IMR-90 (cell line): ENCODE measurements around the gene EIF5A. TPM values are rescaled to one million over a fixed set of nuclear protein-coding genes. Genes with fewer than 3 reads are reported as not detected.

Experiments
- ATAC-seq: fragments of 200-7000 bp; cut with Tn5 transposase; 2 replicates; pipeline ENCODE4 v1.9.1; 2020; ENCODE audit warnings: low read depth, mild to moderate bottlenecking, moderate library complexity
- BruUV-seq: library from RNA; stranded (reverse); fragments of 400-500 nt; replicated peaks from 2 replicates; lab custom pipeline; 2021; lab: Mats Ljungman, UMichigan
- CTCF ChIA-PET: fragments of 300-600 bp; formaldehyde crosslinking; extraction: SDS; loops from one replicate; lab custom pipeline; 2021; ENCODE audit warnings: antibody characterized with exemption; lab: Yijun Ruan, JAX
- POLR2A ChIA-PET: fragments of 300-600 bp; sonication (Branson Sonifier 250); formaldehyde crosslinking; loops from one replicate; lab custom pipeline; 2022; ENCODE audit warnings: antibody characterized with exemption; ENCODE audit not compliant: unreplicated experiment; lab: Charles Lee
- DNase-seq: peaks from one replicate; pipeline ENCODE4 v3.0.0; 2013
- H2AFZ ChIP-seq: replicated peaks from 2 replicates; pipeline ENCODE3; 2013; ENCODE audit warnings: low read length, mild to moderate bottlenecking; ENCODE audit not compliant: poor library complexity
- H2AK5ac ChIP-seq: 2 replicates; pipeline ENCODE4 v1.6.1; 2013; ENCODE audit warnings: low read depth, low read length, inconsistent platforms
- H2AK9ac ChIP-seq: replicated peaks from 2 replicates; pipeline ENCODE3; 2013; ENCODE audit warnings: mild to moderate bottlenecking, low read depth, low read length, moderate library complexity; ENCODE audit not compliant: poor library complexity
- H2BK120ac ChIP-seq: 2 replicates; pipeline ENCODE4 v1.6.1; 2013; ENCODE audit warnings: low read depth, low read length, inconsistent platforms
- H2BK15ac ChIP-seq: 3 replicates; pipeline ENCODE4 v1.6.1; 2013; ENCODE audit warnings: low read depth, low read length, inconsistent platforms
- H2BK20ac ChIP-seq: 2 replicates; pipeline ENCODE4 v1.6.1; 2013; ENCODE audit warnings: low read depth, mild to moderate bottlenecking, inconsistent platforms, low read length, moderate library complexity
- H2BK5ac ChIP-seq: 2 replicates; pipeline ENCODE4 v1.6.1; 2013; ENCODE audit warnings: mild to moderate bottlenecking, low read depth, low read length, inconsistent platforms; ENCODE audit not compliant: poor library complexity, severe bottlenecking
- H3K14ac ChIP-seq: replicated peaks from 2 replicates; pipeline ENCODE4 v1.6.1; 2013; ENCODE audit warnings: low read depth, low read length, inconsistent platforms
- H3K18ac ChIP-seq: 2 replicates; pipeline ENCODE4 v1.6.1; 2013; ENCODE audit warnings: low read depth, low read length, control low read depth
- H3K23ac ChIP-seq: 2 replicates; pipeline ENCODE4 v1.6.1; 2013; ENCODE audit warnings: low read depth, low read length, inconsistent platforms
- H3K27ac ChIP-seq: 2 replicates; pipeline ENCODE4 v1.5.1; 2013; ENCODE audit warnings: mild to moderate bottlenecking, control low read depth, low read length; ENCODE audit not compliant: insufficient read depth
- H3K27me3 ChIP-seq: 2 replicates; pipeline ENCODE4 v1.6.1; 2013; ENCODE audit warnings: low read length; ENCODE audit not compliant: control insufficient read depth, insufficient read depth
- H3K36me3 ChIP-seq: 2 replicates; pipeline ENCODE4 v1.6.1; 2013; ENCODE audit warnings: low read length, mixed read lengths; ENCODE audit not compliant: control insufficient read depth, insufficient read depth
- H3K4ac ChIP-seq: 2 replicates; pipeline ENCODE4 v1.6.1; 2013; ENCODE audit warnings: low read depth, low read length, inconsistent platforms
- H3K4me1 ChIP-seq: 2 replicates; pipeline ENCODE4 v1.6.1; 2013; ENCODE audit warnings: low read length, mixed read lengths; ENCODE audit not compliant: control insufficient read depth, insufficient read depth
- H3K4me2 ChIP-seq: 2 replicates; pipeline ENCODE4 v1.6.1; 2013; ENCODE audit warnings: low read depth, mild to moderate bottlenecking, control low read depth, low read length, moderate library complexity
- H3K4me3 ChIP-seq: 2 replicates; pipeline ENCODE4 v1.5.1; 2013; ENCODE audit warnings: low read depth, mild to moderate bottlenecking, control low read depth, low read length, moderate library complexity; ENCODE audit not compliant: insufficient read depth
- H3K56ac ChIP-seq: 2 replicates; pipeline ENCODE4 v1.6.1; 2013; ENCODE audit warnings: low read length, inconsistent platforms; ENCODE audit not compliant: insufficient read depth; ENCODE audit errors: extremely low read depth
- H3K79me1 ChIP-seq, 2 experiments: 2 replicates each; pipeline ENCODE4 v1.6.1; 2013; ENCODE audit warnings: low read length in 2 of 2, inconsistent platforms in 1 of 2, low read depth in 1 of 2
- H3K9ac ChIP-seq: 2 replicates; pipeline ENCODE4 v1.6.1; 2013; ENCODE audit warnings: low read depth, low read length, control low read depth
- H3K9me1 ChIP-seq: 2 replicates; pipeline ENCODE4 v1.6.1; 2013; ENCODE audit warnings: low read length, inconsistent platforms; ENCODE audit not compliant: insufficient read depth
- H3K9me3 ChIP-seq: 2 replicates; pipeline ENCODE4 v1.6.1; 2013; ENCODE audit warnings: low read length; ENCODE audit not compliant: control insufficient read depth, insufficient read depth
- H4K20me1 ChIP-seq: 2 replicates; pipeline ENCODE4 v1.6.1; 2013; ENCODE audit warnings: low read length, inconsistent platforms; ENCODE audit not compliant: insufficient read depth
- H4K5ac ChIP-seq: 2 replicates; pipeline ENCODE4 v1.6.1; 2013; ENCODE audit warnings: mild to moderate bottlenecking, low read depth, low read length, control low read depth
- H4K8ac ChIP-seq, 2 experiments: 2 replicates each; pipeline ENCODE4 v1.6.1; 2013; ENCODE audit warnings: low read depth in 2 of 2, low read length in 2 of 2, control low read depth in 1 of 2, inconsistent platforms in 1 of 2
- H4K91ac ChIP-seq: 2 replicates; pipeline ENCODE4 v1.6.1; 2013; ENCODE audit warnings: low read depth, low read length, inconsistent platforms; ENCODE audit not compliant: insufficient read depth
- BHLHE40 ChIP-seq: fragments of 150-350 bp; IDR thresholded peaks from 2 replicates; pipeline ENCODE4 v1.6.1; 2016; ENCODE audit warnings: mild to moderate bottlenecking, low read depth, low read length
- CEBPB ChIP-seq: IDR thresholded peaks from 2 replicates; pipeline ENCODE4 v1.6.1; 2012; ENCODE audit warnings: low read depth, low read length, improper control_type of control experiment
- FOS ChIP-seq: fragments of 150-350 bp; IDR thresholded peaks from 2 replicates; pipeline ENCODE4 v1.6.1; 2016; ENCODE audit warnings: low read depth, low read length
- MAFK ChIP-seq: IDR thresholded peaks from 2 replicates; pipeline ENCODE4 v1.6.1; 2012; ENCODE audit warnings: low read depth, low read length, improper control_type of control experiment
- MAZ ChIP-seq: IDR thresholded peaks from 2 replicates; pipeline ENCODE4 v1.6.1; 2012; ENCODE audit warnings: low read depth, mild to moderate bottlenecking, low read length, improper control_type of control experiment, moderate library complexity, borderline replicate concordance
- NFE2L2 ChIP-seq: fragments of 150-350 bp; IDR thresholded peaks from 2 replicates; pipeline ENCODE4 v1.6.1; 2016; ENCODE audit warnings: low read depth, mild to moderate bottlenecking, low read length
- RAD21 ChIP-seq: IDR thresholded peaks from 2 replicates; pipeline ENCODE4 v1.6.1; 2012; ENCODE audit warnings: low read length, improper control_type of control experiment
- RCOR1 ChIP-seq: IDR thresholded peaks from 2 replicates; pipeline ENCODE4 v1.6.1; 2012; ENCODE audit warnings: mild to moderate bottlenecking, low read length, improper control_type of control experiment; ENCODE audit not compliant: insufficient replicate concordance
- SMC3 ChIP-seq: fragments of 150-350 bp; IDR thresholded peaks from 2 replicates; pipeline ENCODE4 v1.6.1; 2016; ENCODE audit warnings: low read depth, mild to moderate bottlenecking, antibody characterized with exemption, low read length, moderate library complexity
- USF2 ChIP-seq: fragments of 150-350 bp; IDR thresholded peaks from 2 replicates; pipeline ENCODE4 v1.6.1; 2017; ENCODE audit warnings: mild to moderate bottlenecking, antibody characterized with exemption, low read length, low read depth
- WGBS, 2 experiments: methylation state at CpG; one replicate each; pipeline versions ENCODE4 v1.1.5 to v1.1.7; 2013; ENCODE audit warnings: missing lambda C conversion rate in 2 of 2; ENCODE audit not compliant: insufficient read length in 1 of 2; ENCODE audit errors: extremely low coverage in 2 of 2; 5-methylcytosine and 5-hydroxymethylcytosine counted together
- dilution Hi-C: fragments of 300-500 bp; cut with HindIII; formaldehyde crosslinking; loops from one replicate; pipeline ENCODE4 v1.14.3; 2018; ENCODE audit warnings: low sequenced_read_pairs; ENCODE audit not compliant: unreplicated experiment
- in situ Hi-C: fragments of 300-500 bp; cut with MboI; formaldehyde crosslinking; loops from 3 replicates; pipeline ENCODE4 v1.14.3; 2019; ENCODE audit warnings: low sequenced_read_pairs, inconsistent platforms, mixed read lengths
- intact Hi-C: fragments of 100-400 bp; cut with micrococcal nuclease; formaldehyde crosslinking; loops from 2 replicates; pipeline ENCODE4 v1.10.0; 2022
- polyA plus RNA-seq, 3 experiments: library from polyadenylated mRNA; depleted of rRNA; stranded (reverse); fragments of >200 nt; gene quantifications; 2 replicates each; pipeline ENCODE4 v1.2.3, GENCODE V29; 2012; ENCODE audit warnings: low replicate concordance in 1 of 3
- total RNA-seq: library from RNA; depleted of rRNA; stranded (reverse); fragments of >200 nt; gene quantifications from 2 replicates; pipeline ENCODE4 v1.2.3, GENCODE V29; 2012
- TF ChIP-seq, protein P1 (sequence below): conservative IDR thresholded peaks from 2 replicates; pipeline ENCODE4 v1.5.1; 2012; ENCODE audit warnings: mild to moderate bottlenecking, low read depth, low read length, improper control_type of control experiment

EIF5A gene
- total and polyA plus RNA-seq, 2 of the 4 experiments (the other 2 are of a cell fraction): 782 to 883 TPM

- TF ChIP-seq CEBPB: no peak
- no peak for TF ChIP-seq SMC3
These were observed 11.9 kb upstream of the EIF5A start (continued) for GRCh38 chr17:7295230-7296180.

DNA sequence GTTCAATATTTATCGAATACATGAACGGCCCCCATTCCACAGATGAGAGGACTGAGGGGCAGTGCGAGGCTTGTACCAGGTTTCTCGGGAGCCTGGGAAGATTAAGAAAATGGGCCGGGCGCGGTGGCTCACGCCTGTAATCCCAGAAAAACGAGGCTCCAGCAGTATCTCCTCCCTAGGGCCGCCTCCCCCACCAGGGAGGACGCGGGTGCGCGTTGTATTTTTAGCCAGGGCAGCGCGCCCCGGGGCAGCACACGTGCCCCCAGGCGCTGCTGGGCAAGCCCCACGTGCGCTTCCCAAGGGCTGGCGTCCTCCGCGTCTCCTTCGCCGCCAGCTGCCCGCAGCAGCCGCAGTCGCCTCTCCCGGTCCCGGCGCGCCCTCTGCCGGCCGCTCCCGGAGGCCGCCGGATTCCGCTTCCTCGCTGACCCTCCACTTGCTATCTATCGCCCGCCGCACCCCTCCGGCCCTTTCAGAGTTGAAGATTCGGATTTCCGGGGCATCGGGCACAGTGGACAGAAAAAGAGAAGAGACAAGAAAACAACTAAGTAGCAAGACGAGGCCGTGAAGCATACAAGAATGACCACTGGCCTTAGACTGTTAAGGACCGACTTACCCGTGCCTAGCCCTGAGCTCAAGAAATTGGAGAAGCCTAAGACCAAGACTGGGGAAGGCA is 11.1 kb upstream of the EIF5A start:
- no TSS peak for BruUV-seq
- H3K9me1 ChIP-seq: no peaks in the 10 kb centered on the region; the same call in 1 of the 2 replicates
- TF ChIP-seq USF2 (peak; percentile 92), RCOR1 (no peak), SMC3 (peak; percentile 92), RAD21 (peak; percentile 95), MAFK (no peak), BHLHE40 (peak; percentile 94), NFE2L2 (no peak), MAZ (peak; percentile 66; the same call in 1 of the 2 replicates), CEBPB (no peak), FOS (0 out of 2 replicates have a peak, but pooled peaks have one; percentile 13)
- TF ChIP-seq, protein P1, sequence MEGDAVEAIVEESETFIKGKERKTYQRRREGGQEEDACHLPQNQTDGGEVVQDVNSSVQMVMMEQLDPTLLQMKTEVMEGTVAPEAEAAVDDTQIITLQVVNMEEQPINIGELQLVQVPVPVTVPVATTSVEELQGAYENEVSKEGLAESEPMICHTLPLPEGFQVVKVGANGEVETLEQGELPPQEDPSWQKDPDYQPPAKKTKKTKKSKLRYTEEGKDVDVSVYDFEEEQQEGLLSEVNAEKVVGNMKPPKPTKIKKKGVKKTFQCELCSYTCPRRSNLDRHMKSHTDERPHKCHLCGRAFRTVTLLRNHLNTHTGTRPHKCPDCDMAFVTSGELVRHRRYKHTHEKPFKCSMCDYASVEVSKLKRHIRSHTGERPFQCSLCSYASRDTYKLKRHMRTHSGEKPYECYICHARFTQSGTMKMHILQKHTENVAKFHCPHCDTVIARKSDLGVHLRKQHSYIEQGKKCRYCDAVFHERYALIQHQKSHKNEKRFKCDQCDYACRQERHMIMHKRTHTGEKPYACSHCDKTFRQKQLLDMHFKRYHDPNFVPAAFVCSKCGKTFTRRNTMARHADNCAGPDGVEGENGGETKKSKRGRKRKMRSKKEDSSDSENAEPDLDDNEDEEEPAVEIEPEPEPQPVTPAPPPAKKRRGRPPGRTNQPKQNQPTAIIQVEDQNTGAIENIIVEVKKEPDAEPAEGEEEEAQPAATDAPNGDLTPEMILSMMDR: peak; percentile 94

More for the DNA sequence above, 11.1 kb upstream of the EIF5A start:
- DNase-seq: peak; percentile 74
- Histone ChIP-seq H4K8ac (peak overlapping the region in 1 of 2 experiments; percentile 83; a peak in 1 of 4 replicates), H2BK15ac (no peak overlapping the region), H4K91ac (no peak overlapping the region), H3K79me1 (no peaks in the 10 kb centered on the region), H3K9ac (no peak overlapping the region), H3K4ac (no peak overlapping the region), H2AFZ (peak overlapping the region; percentile 88), H2AK5ac (no peak overlapping the region), H3K4me1 (peaks cover 3% of the 10 kb centered on the region), H3K36me3 (no peaks in the 10 kb centered on the region), H2AK9ac (peak overlapping the region; percentile 20), H2BK5ac (no peak overlapping the region), H4K20me1 (0 out of 2 replicates have a peak, but pooled peaks cover 3% of the 10 kb centered on the region), H2BK20ac (no peak overlapping the region), H3K4me3 (no peak overlapping the region; the same call in 1 of the 2 replicates), H3K14ac (no peak overlapping the region), H3K18ac (no peak overlapping the region), H3K27ac (no peak overlapping the region), H3K23ac (no peak overlapping the region; the same call in 1 of the 2 replicates), H3K27me3 (peaks cover 44% of the 10 kb centered on the region), H3K4me2 (peak overlapping the region; percentile 62), H3K9me3 (no peaks in the 10 kb centered on the region; the same call in 1 of the 2 replicates), H3K56ac (no peak overlapping the region), H4K5ac (no peak overlapping the region), H2BK120ac (no peak overlapping the region)
- in situ Hi-C loops: no loop called here
- ATAC-seq: peak; percentile 93
- intact Hi-C loops: loop anchor here (1.0 to 5.0 kb wide), 4 partner anchors 16 to 251 kb away; partner anchors contain the start of gene PHF23
- WGBS, 2 experiments: 3% methylated on average over 30 of the region's 51 CpGs; no CpG with 5 or more reads in 1 of the 2 experiments
- ChIA-PET CTCF (interaction anchor here (0.5 to 2.0 kb wide), 8 partner anchors 9 to 250 kb away, joined by 3 to 17 read pairs (median 4); partner anchors contain the start of gene SLC2A4), POLR2A (no interaction called here)
- dilution Hi-C loops: no loop called here
